PFSK-1 (cell line): ENCODE results near the gene CASQ1.

Source experiments
- FOXP2 ChIP-seq: optimal IDR thresholded peaks from 2 replicates; pipeline ENCODE3; 2011; ENCODE audit warnings: borderline replicate concordance, control low read depth, inconsistent platforms; ENCODE audit not compliant: insufficient read depth; ENCODE audit errors: extremely low read length, extremely low read depth
- POLR2AphosphoS5 ChIP-seq: IDR thresholded peaks from 2 replicates; pipeline ENCODE4 v1.6.1; 2012; ENCODE audit warnings: low read depth, mild to moderate bottlenecking, control low read depth, low read length, moderate library complexity
- REST ChIP-seq, 2 experiments: IDR thresholded peaks; 2 replicates each; pipeline versions ENCODE4 v1.6.1 to v1.8.0; 2011 to 2012; ENCODE audit warnings: low read depth in 2 of 2, low read length in 2 of 2, control low read depth in 1 of 2, inconsistent platforms in 1 of 2, mild to moderate bottlenecking in 1 of 2, moderate library complexity in 1 of 2; ENCODE audit not compliant: insufficient read depth in 1 of 2
- SIN3A ChIP-seq: IDR thresholded peaks from 2 replicates; pipeline ENCODE4 v1.6.1; 2012; ENCODE audit warnings: mild to moderate bottlenecking, low read length, moderate library complexity, borderline replicate concordance; ENCODE audit not compliant: insufficient read depth
- TAF1 ChIP-seq: IDR thresholded peaks from 2 replicates; pipeline ENCODE4 v1.6.1; 2012; ENCODE audit warnings: low read length, control low read depth, borderline replicate concordance; ENCODE audit not compliant: insufficient read depth

The CASQ1 gene

GRCh38 chr1:160163615-160164014 lies 26.8 kb upstream of the CASQ1 start:
- TF ChIP-seq REST (IDR thresholded peaks at IDR 0.05; ENCODE audit: insufficient read depth in 1 of 2, low read depth in 2 of 2, low read length in 2 of 2): no peak

GRCh38 chr1:160164121-160164520 lies 26.3 kb upstream of the CASQ1 start:
- TF ChIP-seq TAF1: no peak
- TF ChIP-seq REST (IDR thresholded peaks at IDR 0.05; ENCODE audit: insufficient read depth in 1 of 2, low read depth in 2 of 2, low read length in 2 of 2): no peak
- no peak for TF ChIP-seq SIN3A
- no peak for TF ChIP-seq FOXP2
- no peak for TF ChIP-seq POLR2AphosphoS5

- TF ChIP-seq REST (IDR thresholded peaks at IDR 0.05; ENCODE audit: insufficient read depth in 1 of 2, low read depth in 2 of 2, low read length in 2 of 2) (no peak), TAF1 (no peak), FOXP2 (no peak), SIN3A (no peak), POLR2AphosphoS5 (no peak)
Measured at GRCh38 chr1:160166166-160166868, 24.1 kb upstream of the CASQ1 start.

- TF ChIP-seq SIN3A (no peak), TAF1 (no peak), REST (IDR thresholded peaks at IDR 0.05; ENCODE audit: insufficient read depth in 1 of 2, low read depth in 2 of 2, low read length in 2 of 2) (no peak), POLR2AphosphoS5 (no peak), FOXP2 (no peak)
Measured at GRCh38 chr1:160167056-160167455, 23.3 kb upstream of the CASQ1 start.

GRCh38 chr1:160167580-160167979 lies 22.8 kb upstream of the CASQ1 start:
- TF ChIP-seq REST (IDR thresholded peaks at IDR 0.05; ENCODE audit: insufficient read depth in 1 of 2, low read depth in 2 of 2, low read length in 2 of 2) (no peak), SIN3A (no peak), POLR2AphosphoS5 (no peak), TAF1 (no peak), FOXP2 (no peak)
